ENCODE results near the gene PRKCE. TPM values are rescaled to one million over a fixed set of nuclear protein-coding genes. Genes with fewer than 3 reads are reported as not detected.

The PRKCE gene
- total and polyA plus RNA-seq, 2 donors (not counting 3 experiments of a cell fraction or from before 2014, with no cell fraction given), result 27.9 to 33.9 TPM

DNA sequence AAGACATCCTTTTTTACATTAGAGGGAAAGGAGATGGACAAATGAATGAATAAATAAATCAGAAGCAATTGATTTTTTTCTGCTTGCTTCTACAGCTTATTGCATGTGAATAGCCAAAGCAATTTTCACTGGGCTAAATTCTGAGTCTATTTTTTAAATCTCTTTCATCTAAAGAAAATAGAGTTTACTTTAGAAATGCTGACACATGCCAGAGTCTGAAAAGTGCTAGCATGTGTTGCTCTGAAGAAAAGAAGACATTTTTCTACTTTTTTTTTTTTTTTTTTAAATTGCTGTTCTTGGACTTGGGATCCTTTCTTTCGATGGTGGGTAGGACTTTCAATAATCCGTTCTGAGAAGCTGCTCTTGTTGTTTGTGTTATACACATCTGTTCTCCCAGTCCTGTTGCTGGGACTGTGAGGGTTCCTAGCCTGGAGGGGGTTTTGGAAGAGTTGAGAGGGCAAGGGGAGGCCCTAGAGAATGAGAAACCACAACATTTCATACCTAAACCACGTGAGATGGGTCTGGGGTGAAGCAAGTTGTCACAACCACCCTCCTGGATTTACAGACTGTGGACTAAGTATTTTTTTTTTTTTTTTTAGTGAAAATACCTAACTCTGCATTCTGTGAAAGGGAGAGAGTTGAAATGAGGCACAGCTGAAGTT is 193.5 kb downstream of the PRKCE start:
- DNase-seq (ENCODE audit: low read depth, low spot score) (no peak), FAIRE-seq (no peak)
- H3K4me2 ChIP-seq (ENCODE audit: insufficient read depth, low read length), result no peak overlapping the region
- no peaks in the 10 kb centered on the region for H3K9me1 ChIP-seq (replicated peaks; ENCODE audit: control insufficient read depth, extremely low read depth, insufficient read depth, low read length)
- H3K4me1 ChIP-seq (ENCODE audit: control insufficient read depth, extremely low read depth, insufficient read depth, low read length), result no peaks in the 10 kb centered on the region
- no peak overlapping the region for H3K4me3 ChIP-seq (replicated peaks in 1 of 3; ENCODE audit: insufficient read depth in 1 of 3, low read depth in 1 of 3, low read length in 3 of 3)
- H4K20me1 ChIP-seq (replicated peaks; ENCODE audit: control insufficient read depth, extremely low read depth, insufficient read depth, low read length), result no peaks in the 10 kb centered on the region
- no peak overlapping the region for H3K27ac ChIP-seq (ENCODE audit: insufficient read depth, low read depth, low read length)
- BruUV-seq (replicated peaks), result no TSS peak
- no peak overlapping the region for H3K9ac ChIP-seq (replicated peaks; ENCODE audit: extremely low read depth, insufficient read depth, low read length)
- dilution Hi-C loops (cut with MboI; ENCODE audit: extremely low pct_ligation_motif_present, low sequenced_read_pairs) (no loop called here), intact Hi-C loops (cut with micrococcal nuclease) (no loop called here)
- H3K36me3 ChIP-seq (ENCODE audit: control insufficient read depth in 2 of 2, extremely low read depth in 1 of 2, insufficient read depth in 2 of 2, low read length in 2 of 2), result no peaks in the 10 kb centered on the region
- CTCF ChIA-PET, result no interaction called here
- H3K27me3 ChIP-seq (ENCODE audit: control insufficient read depth in 2 of 2, insufficient read depth in 2 of 2, low read length in 2 of 2), result no peaks in the 10 kb centered on the region
- H3K9me3 ChIP-seq (replicated peaks; ENCODE audit: control insufficient read depth, insufficient read depth, low read length), result no peaks in the 10 kb centered on the region
- TF ChIP-seq POLR2AphosphoS5 (IDR thresholded peaks at IDR 0.05; ENCODE audit: insufficient read depth, low read depth, low read length) (no peak), MAX (IDR thresholded peaks at IDR 0.05; ENCODE audit: insufficient read depth, insufficient read length) (no peak), POLR2A (IDR thresholded peaks at IDR 0.05; ENCODE audit: low read depth, low read length) (no peak)
- POLR2A ChIA-PET, result interaction anchor here (0.7 kb wide), 1 partner anchor 19 kb away, joined by 4 read pairs; no protein-coding TSS in a partner anchor
- no peak overlapping the region for H2AFZ ChIP-seq (ENCODE audit: low read depth, low read length)
- H3K79me2 ChIP-seq (ENCODE audit: control insufficient read depth, insufficient read depth, low read length), result no peaks in the 10 kb centered on the region

DNA sequence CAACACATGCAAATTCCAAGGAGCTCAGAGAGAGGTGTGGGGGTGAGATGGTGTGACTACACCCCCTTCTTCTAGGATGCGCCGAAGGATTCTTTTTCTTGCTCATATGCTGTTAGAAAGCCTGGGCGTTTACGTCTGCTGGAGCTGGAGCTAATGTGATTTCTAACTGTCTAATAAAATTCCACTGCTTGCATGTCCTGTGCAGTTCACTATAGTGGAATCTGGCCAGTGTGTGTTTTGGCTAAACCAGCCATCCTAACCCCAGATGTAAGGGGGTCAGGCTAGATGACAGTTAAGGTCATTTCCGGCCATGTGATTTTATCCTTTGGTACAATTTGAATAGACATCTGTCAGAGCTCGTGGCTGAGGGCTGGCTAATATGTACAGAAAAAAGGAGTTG is 194.1 kb downstream of the PRKCE start:
- Histone ChIP-seq H3K4me2 (ENCODE audit: insufficient read depth, low read length) (no peak overlapping the region), H3K36me3 (ENCODE audit: control insufficient read depth in 2 of 2, extremely low read depth in 1 of 2, insufficient read depth in 2 of 2, low read length in 2 of 2) (no peaks in the 10 kb centered on the region), H2AFZ (ENCODE audit: low read depth, low read length) (no peak overlapping the region), H3K79me2 (ENCODE audit: control insufficient read depth, insufficient read depth, low read length) (no peaks in the 10 kb centered on the region), H4K20me1 (replicated peaks; ENCODE audit: control insufficient read depth, extremely low read depth, insufficient read depth, low read length) (no peaks in the 10 kb centered on the region), H3K4me1 (ENCODE audit: control insufficient read depth, extremely low read depth, insufficient read depth, low read length) (no peaks in the 10 kb centered on the region), H3K4me3 (replicated peaks in 1 of 3; ENCODE audit: insufficient read depth in 1 of 3, low read depth in 1 of 3, low read length in 3 of 3) (no peak overlapping the region), H3K27ac (ENCODE audit: insufficient read depth, low read depth, low read length) (no peak overlapping the region), H3K9me1 (replicated peaks; ENCODE audit: control insufficient read depth, extremely low read depth, insufficient read depth, low read length) (no peaks in the 10 kb centered on the region), H3K27me3 (ENCODE audit: control insufficient read depth in 2 of 2, insufficient read depth in 2 of 2, low read length in 2 of 2) (no peaks in the 10 kb centered on the region), H3K9me3 (replicated peaks; ENCODE audit: control insufficient read depth, insufficient read depth, low read length) (no peaks in the 10 kb centered on the region), H3K9ac (replicated peaks; ENCODE audit: extremely low read depth, insufficient read depth, low read length) (no peak overlapping the region)
- BruUV-seq (replicated peaks), result no TSS peak
- TF ChIP-seq POLR2AphosphoS5 (IDR thresholded peaks at IDR 0.05; ENCODE audit: insufficient read depth, low read depth, low read length), result no peak
- no peak for TF ChIP-seq POLR2A (IDR thresholded peaks at IDR 0.05; ENCODE audit: low read depth, low read length)
- TF ChIP-seq JUN (IDR thresholded peaks at IDR 0.05; ENCODE audit: borderline replicate concordance, insufficient read depth, insufficient read length, low read depth), result no peak
- ChIA-PET POLR2A (no interaction called here), CTCF (no interaction called here)
- FAIRE-seq, result no peak
- intact Hi-C loops (cut with micrococcal nuclease) (no loop called here), dilution Hi-C loops (cut with MboI; ENCODE audit: extremely low pct_ligation_motif_present, low sequenced_read_pairs) (no loop called here)
- no peak for DNase-seq (ENCODE audit: low read depth, low spot score)
